Cardiac septum (tissue), 1 donor: ENCODE measurements around the gene GOLGA8H. TPM values are rescaled to one million over a fixed set of nuclear protein-coding genes. Genes with fewer than 3 reads are reported as not detected.
A peak's percentile ranks its signal among the peaks of the same experiment; 100 is the strongest.
"Not testable (repeated sequence)": the region's sequence is repeated elsewhere in the genome, so short reads cannot be mapped to it uniquely, and the experiment has no call there.

Experiments used
- DNase-seq: peaks from one replicate; pipeline ENCODE4 v3.0.0-alpha.2; 2020; ENCODE audit warnings: low spot score
- intact Hi-C: fragments of 100-400 bp; cut with DNase I; formaldehyde crosslinking; loops from one replicate; pipeline ENCODE4 v1.14.0; 2022
- long read RNA-seq: library from polyadenylated mRNA; unstranded; transcript quantifications from one replicate; pipeline ENCODE4 v2.0.0, GENCODE V29; 2021
- total RNA-seq: library from RNA; stranded (reverse); fragmentation: NEBNext Ultra II Directional; extraction: Animal tissue kit (Norgen Biotek cat#: 25700); gene quantifications from one replicate; pipeline ENCODE4 v1.2.1, GENCODE V29; 2021
- donor health status: DM: no; HTN: no; CAD: no.

Gene GOLGA8H
- 1.7 TPM for total RNA-seq
- long read RNA-seq, partial matches to known transcripts: 0 of 1 reads
- long read RNA-seq, other reads (novel, unspliced or antisense): 1 of 1 reads

GRCh38 chr15:30603796-30604195 is at the start of gene GOLGA8H:
GOLGA8H (plus strand) TSS chr15:30604028; CDS start chr15:30604126, 98 bp downstream.
- DNase-seq, intact Hi-C loops: not testable (repeated sequence)

GRCh38 chr15:30566949-30567348 is 36.9 kb upstream of the GOLGA8H start:
- intact Hi-C loops, DNase-seq: not testable (repeated sequence)

- DNase-seq, intact Hi-C loops: not testable (repeated sequence)
These were observed 30.8 kb upstream of the GOLGA8H start for GRCh38 chr15:30573012-30573491.

GRCh38 chr15:30579394-30579970 is 24.3 kb upstream of the GOLGA8H start:
- DNase-seq, intact Hi-C loops: not testable (repeated sequence)

GRCh38 chr15:30580716-30581115 is 23.1 kb upstream of the GOLGA8H start:
- DNase-seq, intact Hi-C loops: not testable (repeated sequence)

GRCh38 chr15:30598953-30599352 is 4.9 kb upstream of the GOLGA8H start:
- intact Hi-C loops, DNase-seq: not testable (repeated sequence)

GRCh38 chr15:30612271-30612670 is 8.4 kb downstream of the GOLGA8H start:
- DNase-seq, intact Hi-C loops: not testable (repeated sequence)

- intact Hi-C loops, DNase-seq: not testable (repeated sequence)
These were observed 17.5 kb downstream of the GOLGA8H start for GRCh38 chr15:30621342-30621741.

- DNase-seq: peak; percentile 96
- intact Hi-C loops: not testable (repeated sequence)
These were observed 21.8 kb downstream of the GOLGA8H start, which contains the start of gene ARHGAP11B for GRCh38 chr15:30625436-30626193. ARHGAP11B (plus strand) TSS chr15:30626128.

GRCh38 chr15:30626194-30626565 is 22.4 kb downstream of the GOLGA8H start:
- DNase-seq, intact Hi-C loops: not testable (repeated sequence)

- DNase-seq, intact Hi-C loops: not testable (repeated sequence)
These were observed 22.8 kb downstream of the GOLGA8H start for GRCh38 chr15:30626632-30627031.

- intact Hi-C loops: no loop called here
- no peak for DNase-seq
These were observed 46.4 kb downstream of the GOLGA8H start for GRCh38 chr15:30650012-30650929.

- DNase-seq, intact Hi-C loops: not testable (repeated sequence)
These were observed 57.3 kb downstream of the GOLGA8H start for GRCh38 chr15:30661154-30661553.

Other genes starting within 250 kb of the GOLGA8H start
- gene CHRFAM7A, start 210.5 kb upstream of the GOLGA8H start, total RNA-seq: 3.8 TPM
- 4.7 TPM for gene GOLGA8R, start 189.8 kb upstream of the GOLGA8H start, total RNA-seq
- 1.1 TPM for gene GOLGA8Q, start 52.0 kb upstream of the GOLGA8H start, total RNA-seq